Effector memory CD8-positive, alpha-beta T cell (primary cell): Measurements from ENCODE around the gene MEX3A.
A peak's percentile ranks its signal among the peaks of the same experiment; 100 is the strongest.
"Not testable (repeated sequence)": the region's sequence is repeated elsewhere in the genome, so short reads cannot be mapped to it uniquely, and the experiment has no call there.

ENCODE experiments used
- ATAC-seq: fragments of 150-1000 bp; cut with Tn5 transposase; replicated peaks from 2 replicates; pipeline ENCODE4 v1.10.0; 2021; ENCODE audit warnings: mild to moderate bottlenecking, moderate library complexity
- DNase-seq, 3 experiments: peaks; one replicate each; pipeline ENCODE4 v3.0.0; 2021
- H3K27ac Mint-ChIP-seq, 2 donors: one replicate each; pipeline ENCODE4 v1.8.0; 2022; ENCODE audit warnings: mild to moderate bottlenecking in 2 of 2, mixed read lengths in 2 of 2, moderate library complexity in 2 of 2
- H3K27me3 Mint-ChIP-seq, 2 donors: one replicate each; pipeline ENCODE4 v1.8.0; 2022; ENCODE audit warnings: mixed read lengths in 2 of 2
- H3K36me3 Mint-ChIP-seq: one replicate; pipeline ENCODE4 v1.8.0; 2022; ENCODE audit warnings: mild to moderate bottlenecking, moderate library complexity, mixed read lengths; ENCODE audit not compliant: insufficient read depth
- H3K4me1 Mint-ChIP-seq, 2 donors: one replicate each; pipeline ENCODE4 v1.8.0; 2022; ENCODE audit warnings: low read depth in 2 of 2, mixed read lengths in 2 of 2
- H3K4me3 Mint-ChIP-seq, 2 donors: one replicate each; pipeline ENCODE4 v1.8.0; 2022; ENCODE audit warnings: mild to moderate bottlenecking in 2 of 2, mixed read lengths in 2 of 2, moderate library complexity in 2 of 2
- H3K9me3 Mint-ChIP-seq, 2 donors: one replicate each; pipeline ENCODE4 v1.8.0; 2022; ENCODE audit warnings: mixed read lengths in 2 of 2

MEX3A gene

DNA sequence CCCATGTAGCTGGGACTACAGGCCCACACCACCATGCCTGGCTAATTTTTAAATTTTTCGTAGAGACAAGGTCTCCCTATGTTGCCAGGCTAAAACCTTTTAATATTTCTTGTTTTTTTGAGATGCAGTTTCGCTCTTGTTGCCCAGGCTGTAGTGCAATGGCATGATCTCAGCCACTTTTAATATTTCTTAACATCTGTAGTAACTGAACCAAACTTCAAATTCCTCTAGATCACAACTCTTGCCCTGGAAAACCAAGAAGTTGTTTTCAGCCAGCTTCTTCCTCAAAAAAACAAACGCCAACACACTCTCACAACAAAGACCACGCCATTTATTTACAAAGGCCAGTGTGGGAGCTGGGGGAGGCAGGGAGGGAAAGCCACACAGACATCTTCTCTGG lies 47.3 kb downstream of the MEX3A start:
- not testable (repeated sequence) for H3K4me3 Mint-ChIP-seq, H3K9me3 Mint-ChIP-seq, H3K27me3 Mint-ChIP-seq, H3K27ac Mint-ChIP-seq, H3K4me1 Mint-ChIP-seq, ATAC-seq, DNase-seq
- H3K36me3 Mint-ChIP-seq: peaks cover 27% of the 10 kb centered on the region

DNA sequence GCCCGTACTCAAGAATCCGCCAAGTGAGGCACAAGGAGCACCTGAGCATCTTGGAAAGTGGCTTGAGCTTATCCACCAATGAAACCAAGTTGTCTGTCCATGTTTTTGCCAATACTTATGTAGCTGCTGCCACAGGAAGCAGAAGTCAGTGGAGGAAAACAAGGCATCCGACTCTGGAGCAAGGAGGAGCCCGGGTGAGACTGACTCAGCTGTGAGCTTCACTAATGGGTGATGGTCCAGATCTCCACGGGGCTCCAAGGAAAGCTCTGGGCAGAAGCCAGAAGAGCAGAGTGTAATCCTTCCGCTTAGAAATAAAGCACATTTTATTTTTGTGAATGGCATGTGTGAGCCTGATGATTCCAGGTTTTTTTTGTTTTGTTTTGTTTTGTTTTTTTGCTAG lies 49.3 kb downstream of the MEX3A start:
- Mint-ChIP-seq H3K36me3 (peaks cover 16% of the 10 kb centered on the region), H3K9me3 (no peaks in the 10 kb centered on the region), H3K4me3 (no peak overlapping the region), H3K27ac (peak overlapping the region in 1 of 2 donors; percentile 12), H3K4me1 (no peaks in the 10 kb centered on the region), H3K27me3 (no peaks in the 10 kb centered on the region)
- ATAC-seq (no peak), DNase-seq (no peak)

DNA sequence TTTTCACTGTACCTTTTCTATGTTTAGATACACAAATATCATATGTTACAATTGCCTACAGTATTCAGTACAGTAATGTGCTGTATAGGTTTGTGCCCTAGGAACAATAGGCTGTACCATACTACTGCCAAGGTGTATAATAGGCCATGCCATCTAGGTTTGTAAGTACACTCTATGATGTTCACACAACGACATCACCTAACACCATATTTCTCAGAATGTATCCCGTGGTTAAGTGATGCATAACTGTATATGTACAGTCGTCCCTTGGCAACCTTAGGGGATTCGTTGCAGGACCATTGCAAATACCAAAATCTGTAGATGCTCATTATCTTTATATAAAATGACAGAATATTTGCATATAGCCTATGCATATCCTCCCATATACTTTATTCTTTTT lies 55.7 kb downstream of the MEX3A start:
- peaks cover 2 to 3% of the 10 kb centered on the region in 2 donors for H3K4me1 Mint-ChIP-seq
- H3K36me3 Mint-ChIP-seq: peaks cover 2% of the 10 kb centered on the region
- H3K27ac Mint-ChIP-seq: no peak overlapping the region
- no peak for ATAC-seq
- H3K9me3 Mint-ChIP-seq: no peaks in the 10 kb centered on the region
- no peak overlapping the region for H3K4me3 Mint-ChIP-seq
- peaks cover 5 to 8% of the 10 kb centered on the region in 2 donors for H3K27me3 Mint-ChIP-seq
- DNase-seq: no peak

DNA sequence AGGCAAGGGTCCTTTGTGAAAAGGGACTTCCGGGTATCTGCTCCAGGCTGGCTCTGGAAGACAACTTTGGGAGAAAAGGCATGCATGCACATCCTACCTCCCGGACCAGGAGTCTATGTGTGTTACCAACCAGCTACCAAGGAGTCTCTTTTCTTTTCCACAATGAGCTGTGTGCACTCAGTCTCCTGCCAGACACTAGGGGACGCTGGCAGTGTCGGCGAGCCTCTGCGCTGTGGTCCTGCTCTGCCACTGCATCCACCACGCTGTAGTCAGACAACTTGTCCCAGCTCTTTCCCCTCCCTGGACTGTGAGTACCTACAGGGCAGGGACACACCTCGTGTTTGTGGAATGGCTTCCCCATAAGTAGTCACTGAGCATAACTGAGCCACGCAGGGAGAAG lies 56.4 kb downstream of the MEX3A start:
- Mint-ChIP-seq H3K36me3 (peaks cover 3% of the 10 kb centered on the region), H3K4me1 (peaks cover 2 to 6% of the 10 kb centered on the region in 2 donors), H3K9me3 (no peaks in the 10 kb centered on the region), H3K27ac (no peak overlapping the region), H3K27me3 (peaks cover 5 to 8% of the 10 kb centered on the region in 2 donors), H3K4me3 (no peak overlapping the region)
- peak; percentile 81 for ATAC-seq
- DNase-seq: peak in 2 of 3 experiments; percentile 9 to 25

DNA sequence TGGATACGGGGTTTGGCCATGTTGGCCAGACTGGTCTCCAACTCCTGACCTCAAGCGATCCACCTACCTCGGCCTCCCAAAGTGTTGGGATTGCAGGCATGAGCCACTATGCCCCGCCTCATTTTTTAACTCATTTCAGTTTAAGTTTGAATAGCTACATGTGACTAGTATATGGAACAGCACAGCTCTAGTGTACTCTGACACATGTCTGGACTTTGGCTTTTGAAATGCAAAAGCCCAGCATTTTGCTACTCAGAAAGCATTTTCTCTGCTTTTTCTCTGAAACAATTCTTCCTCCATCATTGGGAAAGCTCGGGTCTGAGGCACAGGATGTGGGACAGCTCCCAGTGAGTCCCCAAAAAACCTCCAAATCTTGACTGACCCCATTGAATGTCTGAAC lies 57.5 kb downstream of the MEX3A start:
- Mint-ChIP-seq H3K9me3 (no peaks in the 10 kb centered on the region), H3K36me3 (peaks cover 10% of the 10 kb centered on the region), H3K27me3 (peaks cover 5 to 8% of the 10 kb centered on the region in 2 donors), H3K4me1 (peaks cover 11 to 14% of the 10 kb centered on the region in 2 donors), H3K4me3 (no peak overlapping the region), H3K27ac (no peak overlapping the region)
- ATAC-seq (no peak), DNase-seq (no peak)
